ENCODE data around the gene KRT1. TPM values are rescaled to one million over a fixed set of nuclear protein-coding genes. Genes with fewer than 3 reads are reported as not detected.

The KRT1 gene
- polyA plus RNA-seq, 1 of the 3 experiments (the other 2 are of a cell fraction), result not detected

DNA sequence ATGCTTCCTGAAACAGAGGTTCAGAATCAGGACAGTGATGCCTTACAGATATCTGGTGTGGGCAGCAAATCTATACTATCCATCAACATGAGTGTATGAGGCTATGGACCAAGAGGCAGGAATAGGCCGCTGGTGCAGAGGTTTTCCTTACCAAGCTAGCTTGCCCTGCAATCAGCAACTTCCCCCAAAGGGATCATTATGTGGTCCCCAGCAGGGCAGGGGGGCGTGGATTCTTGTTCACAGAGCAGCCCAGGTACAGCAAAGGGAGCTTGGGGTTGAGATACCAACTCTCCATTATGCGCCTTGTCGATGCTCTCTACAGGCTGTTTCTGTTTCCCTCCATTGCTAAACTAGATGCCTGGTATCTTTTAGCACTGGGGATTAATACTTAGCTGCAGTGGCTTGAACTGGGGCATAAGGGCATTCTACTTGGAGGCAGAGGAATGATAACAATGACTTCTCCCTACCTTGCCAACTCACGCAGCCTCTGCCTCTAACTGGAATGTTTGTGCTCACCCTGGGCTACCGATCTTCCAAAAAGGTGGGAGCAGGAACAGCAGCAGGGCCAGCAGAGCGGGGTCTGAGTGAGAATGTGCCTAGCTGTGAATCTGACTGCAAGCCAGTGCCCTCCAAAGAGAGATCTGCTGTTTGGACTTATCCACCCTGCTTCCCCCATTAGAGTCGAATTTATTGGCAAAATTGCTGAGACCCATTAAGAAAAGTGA, 10.3 kb upstream of the KRT1 start (continued):
- TF ChIP-seq EZH2phosphoT487 (IDR thresholded peaks at IDR 0.05; ENCODE audit: borderline replicate concordance, low read depth) (no peak), RAD21 (IDR thresholded peaks at IDR 0.05; ENCODE audit: low read length) (no peak), TAF1 (IDR thresholded peaks at IDR 0.05; ENCODE audit: borderline replicate concordance, low read depth, low read length) (no peak), FOSL2 (IDR thresholded peaks at IDR 0.05; ENCODE audit: borderline replicate concordance, low read depth) (no peak), EP300 (IDR thresholded peaks at IDR 0.05; ENCODE audit: borderline replicate concordance in 1 of 2, low read depth in 1 of 2, low read length in 1 of 2) (no peak)
- TF ChIP-seq, protein P1, sequence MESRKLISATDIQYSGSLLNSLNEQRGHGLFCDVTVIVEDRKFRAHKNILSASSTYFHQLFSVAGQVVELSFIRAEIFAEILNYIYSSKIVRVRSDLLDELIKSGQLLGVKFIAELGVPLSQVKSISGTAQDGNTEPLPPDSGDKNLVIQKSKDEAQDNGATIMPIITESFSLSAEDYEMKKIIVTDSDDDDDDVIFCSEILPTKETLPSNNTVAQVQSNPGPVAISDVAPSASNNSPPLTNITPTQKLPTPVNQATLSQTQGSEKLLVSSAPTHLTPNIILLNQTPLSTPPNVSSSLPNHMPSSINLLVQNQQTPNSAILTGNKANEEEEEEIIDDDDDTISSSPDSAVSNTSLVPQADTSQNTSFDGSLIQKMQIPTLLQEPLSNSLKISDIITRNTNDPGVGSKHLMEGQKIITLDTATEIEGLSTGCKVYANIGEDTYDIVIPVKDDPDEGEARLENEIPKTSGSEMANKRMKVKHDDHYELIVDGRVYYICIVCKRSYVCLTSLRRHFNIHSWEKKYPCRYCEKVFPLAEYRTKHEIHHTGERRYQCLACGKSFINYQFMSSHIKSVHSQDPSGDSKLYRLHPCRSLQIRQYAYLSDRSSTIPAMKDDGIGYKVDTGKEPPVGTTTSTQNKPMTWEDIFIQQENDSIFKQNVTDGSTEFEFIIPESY (IDR thresholded peaks at IDR 0.05; ENCODE audit: borderline replicate concordance, low read depth), result no peak

DNA sequence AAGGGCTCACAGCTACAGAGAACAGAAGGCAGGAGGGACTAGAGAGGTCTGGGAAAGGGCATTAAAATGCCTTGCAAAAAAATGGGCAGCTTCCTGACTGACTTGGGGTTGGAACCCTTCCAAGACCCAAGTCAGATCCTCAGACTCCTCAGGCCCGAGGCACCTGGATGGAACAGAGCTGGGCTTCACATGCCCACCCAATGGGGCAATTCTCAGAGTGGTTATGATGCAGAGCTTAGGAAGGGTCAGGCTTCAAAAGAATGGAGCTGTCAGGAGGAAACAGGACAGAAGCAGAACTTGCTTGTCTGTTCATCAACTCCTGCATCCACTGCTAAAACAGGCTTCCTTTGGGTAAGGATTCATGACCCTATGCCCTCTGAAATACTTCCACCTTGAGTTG, 9.7 kb upstream of the KRT1 start:
- no peaks in the 10 kb centered on the region for H3K79me2 ChIP-seq (ENCODE audit: insufficient read depth)
- no peak overlapping the region for H3K4me2 ChIP-seq
- H2AFZ ChIP-seq (ENCODE audit: low read depth), result no peak overlapping the region
- POLR2A ChIA-PET, result interaction anchor here (1.3 kb wide), 1 partner anchor 9 kb away, joined by 3 read pairs; the partner anchor contains the start of gene KRT1
- no peak overlapping the region for H3K27ac ChIP-seq (ENCODE audit: low read depth in 2 of 2, low read length in 1 of 2)
- DNase-seq, result no peak
- H3K4me1 ChIP-seq (ENCODE audit: control insufficient read depth in 1 of 2, insufficient read depth in 2 of 2, low read depth in 1 of 2, low read length in 1 of 2), result peaks cover 0 to 13% of the 10 kb centered on the region in 2 experiments; a peak in 1 of 4 replicates
- no peak overlapping the region for H3K4me3 ChIP-seq (ENCODE audit: low read depth in 2 of 2, low read length in 1 of 2)
- no peaks in the 10 kb centered on the region for H3F3A ChIP-seq (replicated peaks; ENCODE audit: insufficient read depth)
- WGBS (ENCODE audit: low lambda C conversion rate), result 13% methylated on average over 1 of the region's 1 CpG
- H3K9ac ChIP-seq, result no peak overlapping the region
- no peaks in the 10 kb centered on the region for H3K36me3 ChIP-seq (replicated peaks in 1 of 2; ENCODE audit: control insufficient read depth in 1 of 2, insufficient read depth in 2 of 2, low read length in 1 of 2)
- no peaks in the 10 kb centered on the region for H4K20me1 ChIP-seq (ENCODE audit: insufficient read depth)
- H3K27me3 ChIP-seq (ENCODE audit: insufficient read depth), result peaks cover 53% of the 10 kb centered on the region
- H3K9me2 ChIP-seq, result no peaks in the 10 kb centered on the region
- CTCF ChIA-PET, result interaction anchor here (0.9 to 1.2 kb wide), 2 partner anchors 9 to 189 kb away, joined by 3 to 4 read pairs; partner anchors contain the start of gene KRT1
- TF ChIP-seq NFIC (IDR thresholded peaks at IDR 0.05; ENCODE audit: borderline replicate concordance), result no peak
- no peak for TF ChIP-seq FOSL2 (IDR thresholded peaks at IDR 0.05; ENCODE audit: borderline replicate concordance, low read depth)
- no peak for TF ChIP-seq MXI1 (IDR thresholded peaks at IDR 0.05; ENCODE audit: low read depth, low read length)
- TF ChIP-seq, protein P2, sequence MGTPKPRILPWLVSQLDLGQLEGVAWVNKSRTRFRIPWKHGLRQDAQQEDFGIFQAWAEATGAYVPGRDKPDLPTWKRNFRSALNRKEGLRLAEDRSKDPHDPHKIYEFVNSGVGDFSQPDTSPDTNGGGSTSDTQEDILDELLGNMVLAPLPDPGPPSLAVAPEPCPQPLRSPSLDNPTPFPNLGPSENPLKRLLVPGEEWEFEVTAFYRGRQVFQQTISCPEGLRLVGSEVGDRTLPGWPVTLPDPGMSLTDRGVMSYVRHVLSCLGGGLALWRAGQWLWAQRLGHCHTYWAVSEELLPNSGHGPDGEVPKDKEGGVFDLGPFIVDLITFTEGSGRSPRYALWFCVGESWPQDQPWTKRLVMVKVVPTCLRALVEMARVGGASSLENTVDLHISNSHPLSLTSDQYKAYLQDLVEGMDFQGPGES (IDR thresholded peaks at IDR 0.05; ENCODE audit: low read depth, low read length), result no peak
- TF ChIP-seq SIN3A (IDR thresholded peaks at IDR 0.05; ENCODE audit: borderline replicate concordance, low read depth, low read length), result no peak
- no peak for TF ChIP-seq SMC3 (IDR thresholded peaks at IDR 0.05; ENCODE audit: low read depth, low read length)
- TF ChIP-seq FOXJ3 (CRISPR knock-in tag; IDR thresholded peaks at IDR 0.05), result no peak
- TF ChIP-seq, protein P3, sequence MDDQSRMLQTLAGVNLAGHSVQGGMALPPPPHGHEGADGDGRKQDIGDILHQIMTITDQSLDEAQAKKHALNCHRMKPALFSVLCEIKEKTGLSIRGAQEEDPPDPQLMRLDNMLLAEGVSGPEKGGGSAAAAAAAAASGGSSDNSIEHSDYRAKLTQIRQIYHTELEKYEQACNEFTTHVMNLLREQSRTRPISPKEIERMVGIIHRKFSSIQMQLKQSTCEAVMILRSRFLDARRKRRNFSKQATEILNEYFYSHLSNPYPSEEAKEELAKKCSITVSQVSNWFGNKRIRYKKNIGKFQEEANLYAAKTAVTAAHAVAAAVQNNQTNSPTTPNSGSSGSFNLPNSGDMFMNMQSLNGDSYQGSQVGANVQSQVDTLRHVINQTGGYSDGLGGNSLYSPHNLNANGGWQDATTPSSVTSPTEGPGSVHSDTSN (IDR thresholded peaks at IDR 0.05), result no peak
- TF ChIP-seq EP300 (IDR thresholded peaks at IDR 0.05; ENCODE audit: borderline replicate concordance in 1 of 2, low read depth in 1 of 2, low read length in 1 of 2), result no peak
- TF ChIP-seq YY1 (IDR thresholded peaks at IDR 0.05; ENCODE audit: low read depth), result no peak
- H3K9me3 ChIP-seq, result no peaks in the 10 kb centered on the region
